ENCODE data around the gene MMAA. TPM values are rescaled to one million over a fixed set of nuclear protein-coding genes. Genes with fewer than 3 reads are reported as not detected.
"Not testable (repeated sequence)": the region's sequence is repeated elsewhere in the genome, so short reads cannot be mapped to it uniquely, and the experiment has no call there.

The MMAA gene
- total RNA-seq, 1 experiment from 2014 or later: 4.0 TPM

GRCh38 chr4:145622067-145622466 lies 2.9 kb downstream of the MMAA start:
- not testable (repeated sequence) for H3K4me2 ChIP-seq (ENCODE audit: low read depth, low read length, poor library complexity, severe bottlenecking); H3K9ac ChIP-seq (ENCODE audit: low read length); DNase-seq; H2AFZ ChIP-seq (ENCODE audit: low read length); H4K20me1 ChIP-seq (ENCODE audit: insufficient read depth, low read depth, low read length); H3K9me2 ChIP-seq (replicated peaks; ENCODE audit: insufficient read depth, low read length); H3K36me3 ChIP-seq (ENCODE audit: insufficient read depth, low read length); H3K4me3 ChIP-seq (ENCODE audit: low read length); H3K27me3 ChIP-seq (ENCODE audit: low read length); H3K9me3 ChIP-seq (ENCODE audit: low read length); H3K27ac ChIP-seq (ENCODE audit: low read length)
- Histone ChIP-seq H3K79me2 (ENCODE audit: low read length) (peaks cover 14% of the 10 kb centered on the region; the same call in 1 of the 2 replicates), H3K4me1 (ENCODE audit: low read length) (peaks cover 20% of the 10 kb centered on the region)

- Histone ChIP-seq H3K36me3 (ENCODE audit: insufficient read depth, low read length) (peaks cover 4% of the 10 kb centered on the region; the same call in 1 of the 2 replicates), H2AFZ (ENCODE audit: low read length) (no peak overlapping the region), H3K4me3 (ENCODE audit: low read length) (no peak overlapping the region), H3K4me2 (ENCODE audit: low read depth, low read length, poor library complexity, severe bottlenecking) (no peak overlapping the region), H3K79me2 (ENCODE audit: low read length) (peaks cover 10% of the 10 kb centered on the region; the same call in 1 of the 2 replicates), H3K4me1 (ENCODE audit: low read length) (peaks cover 10% of the 10 kb centered on the region), H3K9me2 (replicated peaks; ENCODE audit: insufficient read depth, low read length) (no peaks in the 10 kb centered on the region), H3K27ac (ENCODE audit: low read length) (no peak overlapping the region), H4K20me1 (ENCODE audit: insufficient read depth, low read depth, low read length) (no peaks in the 10 kb centered on the region), H3K9ac (ENCODE audit: low read length) (no peak overlapping the region), H3K9me3 (ENCODE audit: low read length) (no peaks in the 10 kb centered on the region), H3K27me3 (ENCODE audit: low read length) (no peaks in the 10 kb centered on the region)
- DNase-seq: no peak
Measured at GRCh38 chr4:145623831-145624230, 4.6 kb downstream of the MMAA start.

GRCh38 chr4:145625677-145626622 lies 6.8 kb downstream of the MMAA start:
- H3K79me2 ChIP-seq (ENCODE audit: low read length): no peaks in the 10 kb centered on the region
- no peaks in the 10 kb centered on the region for H4K20me1 ChIP-seq (ENCODE audit: insufficient read depth, low read depth, low read length)
- no peaks in the 10 kb centered on the region for H3K9me2 ChIP-seq (replicated peaks; ENCODE audit: insufficient read depth, low read length)
- DNase-seq: no peak
- no peak overlapping the region for H2AFZ ChIP-seq (ENCODE audit: low read length)
- H3K36me3 ChIP-seq (ENCODE audit: insufficient read depth, low read length): peaks cover 4% of the 10 kb centered on the region; the same call in 1 of the 2 replicates
- no peaks in the 10 kb centered on the region for H3K27me3 ChIP-seq (ENCODE audit: low read length)
- no peak overlapping the region for H3K4me2 ChIP-seq (ENCODE audit: low read depth, low read length, poor library complexity, severe bottlenecking)
- no peak overlapping the region for H3K4me3 ChIP-seq (ENCODE audit: low read length)
- H3K27ac ChIP-seq (ENCODE audit: low read length): no peak overlapping the region
- no peak overlapping the region for H3K9ac ChIP-seq (ENCODE audit: low read length)
- no peaks in the 10 kb centered on the region for H3K9me3 ChIP-seq (ENCODE audit: low read length)
- H3K4me1 ChIP-seq (ENCODE audit: low read length): no peaks in the 10 kb centered on the region

- Histone ChIP-seq H2AFZ (ENCODE audit: low read length) (no peak overlapping the region), H3K4me1 (ENCODE audit: low read length) (no peaks in the 10 kb centered on the region), H3K4me2 (ENCODE audit: low read depth, low read length, poor library complexity, severe bottlenecking) (no peak overlapping the region), H4K20me1 (ENCODE audit: insufficient read depth, low read depth, low read length) (no peaks in the 10 kb centered on the region), H3K27me3 (ENCODE audit: low read length) (no peaks in the 10 kb centered on the region), H3K79me2 (ENCODE audit: low read length) (no peaks in the 10 kb centered on the region), H3K36me3 (ENCODE audit: insufficient read depth, low read length) (peaks cover 1% of the 10 kb centered on the region; the same call in 1 of the 2 replicates), H3K4me3 (ENCODE audit: low read length) (no peak overlapping the region), H3K9ac (ENCODE audit: low read length) (no peak overlapping the region), H3K27ac (ENCODE audit: low read length) (no peak overlapping the region), H3K9me3 (ENCODE audit: low read length) (no peaks in the 10 kb centered on the region), H3K9me2 (replicated peaks; ENCODE audit: insufficient read depth, low read length) (no peaks in the 10 kb centered on the region)
- DNase-seq: no peak
Measured at GRCh38 chr4:145626623-145626982, 7.4 kb downstream of the MMAA start.

- Histone ChIP-seq H3K9ac (ENCODE audit: low read length) (no peak overlapping the region), H3K4me3 (ENCODE audit: low read length) (no peak overlapping the region), H3K27me3 (ENCODE audit: low read length) (no peaks in the 10 kb centered on the region), H3K27ac (ENCODE audit: low read length) (no peak overlapping the region), H3K4me2 (ENCODE audit: low read depth, low read length, poor library complexity, severe bottlenecking) (no peak overlapping the region), H3K4me1 (ENCODE audit: low read length) (no peaks in the 10 kb centered on the region), H3K36me3 (ENCODE audit: insufficient read depth, low read length) (0 out of 2 replicates have a peak, but pooled peaks cover 3% of the 10 kb centered on the region), H2AFZ (ENCODE audit: low read length) (no peak overlapping the region), H3K9me3 (ENCODE audit: low read length) (no peaks in the 10 kb centered on the region), H3K79me2 (ENCODE audit: low read length) (no peaks in the 10 kb centered on the region), H3K9me2 (replicated peaks; ENCODE audit: insufficient read depth, low read length) (no peaks in the 10 kb centered on the region), H4K20me1 (ENCODE audit: insufficient read depth, low read depth, low read length) (no peaks in the 10 kb centered on the region)
- peak; percentile 37 for DNase-seq
Measured at GRCh38 chr4:145635117-145635516, 15.9 kb downstream of the MMAA start.

GRCh38 chr4:145635630-145636029 lies 16.4 kb downstream of the MMAA start:
- H3K4me3 ChIP-seq (ENCODE audit: low read length): no peak overlapping the region
- H3K4me2 ChIP-seq (ENCODE audit: low read depth, low read length, poor library complexity, severe bottlenecking): no peak overlapping the region
- H3K4me1 ChIP-seq (ENCODE audit: low read length): no peaks in the 10 kb centered on the region
- no peak overlapping the region for H2AFZ ChIP-seq (ENCODE audit: low read length)
- no peaks in the 10 kb centered on the region for H3K9me3 ChIP-seq (ENCODE audit: low read length)
- peak; percentile 39 for DNase-seq
- 0 out of 2 replicates have a peak, but pooled peaks cover 3% of the 10 kb centered on the region for H3K36me3 ChIP-seq (ENCODE audit: insufficient read depth, low read length)
- H3K27ac ChIP-seq (ENCODE audit: low read length): no peak overlapping the region
- H3K79me2 ChIP-seq (ENCODE audit: low read length): no peaks in the 10 kb centered on the region
- no peaks in the 10 kb centered on the region for H4K20me1 ChIP-seq (ENCODE audit: insufficient read depth, low read depth, low read length)
- H3K9me2 ChIP-seq (replicated peaks; ENCODE audit: insufficient read depth, low read length): no peaks in the 10 kb centered on the region
- H3K27me3 ChIP-seq (ENCODE audit: low read length): no peaks in the 10 kb centered on the region
- no peak overlapping the region for H3K9ac ChIP-seq (ENCODE audit: low read length)

GRCh38 chr4:145639186-145639698 lies 20.1 kb downstream of the MMAA start:
- Histone ChIP-seq H3K36me3 (ENCODE audit: insufficient read depth, low read length) (0 out of 2 replicates have a peak, but pooled peaks cover 3% of the 10 kb centered on the region), H2AFZ (ENCODE audit: low read length) (no peak overlapping the region), H3K4me3 (ENCODE audit: low read length) (no peak overlapping the region), H3K4me2 (ENCODE audit: low read depth, low read length, poor library complexity, severe bottlenecking) (no peak overlapping the region), H3K4me1 (ENCODE audit: low read length) (peaks cover 4% of the 10 kb centered on the region; the same call in 1 of the 2 replicates), H3K9me3 (ENCODE audit: low read length) (no peaks in the 10 kb centered on the region), H3K79me2 (ENCODE audit: low read length) (no peaks in the 10 kb centered on the region), H4K20me1 (ENCODE audit: insufficient read depth, low read depth, low read length) (no peaks in the 10 kb centered on the region), H3K9me2 (replicated peaks; ENCODE audit: insufficient read depth, low read length) (no peaks in the 10 kb centered on the region), H3K9ac (ENCODE audit: low read length) (no peak overlapping the region), H3K27ac (ENCODE audit: low read length) (no peak overlapping the region), H3K27me3 (ENCODE audit: low read length) (no peaks in the 10 kb centered on the region)
- DNase-seq: no peak

GRCh38 chr4:145640236-145640635 lies 21.1 kb downstream of the MMAA start:
- H3K4me3 ChIP-seq (ENCODE audit: low read length); H3K4me2 ChIP-seq (ENCODE audit: low read depth, low read length, poor library complexity, severe bottlenecking); H3K36me3 ChIP-seq (ENCODE audit: insufficient read depth, low read length); H3K9ac ChIP-seq (ENCODE audit: low read length); DNase-seq; H3K27me3 ChIP-seq (ENCODE audit: low read length); H3K9me2 ChIP-seq (replicated peaks; ENCODE audit: insufficient read depth, low read length); H4K20me1 ChIP-seq (ENCODE audit: insufficient read depth, low read depth, low read length); H3K9me3 ChIP-seq (ENCODE audit: low read length); H3K79me2 ChIP-seq (ENCODE audit: low read length); H2AFZ ChIP-seq (ENCODE audit: low read length); H3K27ac ChIP-seq (ENCODE audit: low read length); H3K4me1 ChIP-seq (ENCODE audit: low read length): not testable (repeated sequence)
